Subcutaneous abdominal adipose tissue (tissue), 5 donors: ENCODE measurements around the gene SLC18B1.

Source experiments
- H3K27ac ChIP-seq: one replicate; pipeline ENCODE4 v1.7.0; 2013; ENCODE audit warnings: low read depth, mild to moderate bottlenecking, inconsistent platforms, low read length, moderate library complexity
- H3K27me3 ChIP-seq, 5 donors: one replicate each; pipeline ENCODE4 v1.7.0; 2013; ENCODE audit warnings: low read length in 5 of 5, inconsistent platforms in 1 of 5; ENCODE audit not compliant: control insufficient read depth in 5 of 5, insufficient read depth in 4 of 5
- H3K36me3 ChIP-seq, 5 donors: one replicate each; pipeline ENCODE4 v1.7.0; 2013; ENCODE audit warnings: low read length in 5 of 5; ENCODE audit not compliant: control insufficient read depth in 5 of 5, insufficient read depth in 5 of 5
- H3K4me1 ChIP-seq, 5 donors: one replicate each; pipeline ENCODE4 v1.7.0; 2013; ENCODE audit warnings: low read length in 5 of 5, mild to moderate bottlenecking in 3 of 5, moderate library complexity in 1 of 5; ENCODE audit not compliant: control insufficient read depth in 5 of 5, insufficient read depth in 5 of 5
- H3K4me3 ChIP-seq, 5 donors: one replicate each; pipeline ENCODE4 v1.7.0; 2013; ENCODE audit warnings: low read length in 5 of 5, low read depth in 1 of 5
- H3K9ac ChIP-seq, 5 donors: one replicate each; pipeline ENCODE4 v1.7.0; 2013; ENCODE audit warnings: low read length in 5 of 5, mild to moderate bottlenecking in 4 of 5, moderate library complexity in 3 of 5
- H3K9me3 ChIP-seq, 5 donors: one replicate each; pipeline ENCODE4 v1.7.0; 2013; ENCODE audit warnings: low read length in 5 of 5; ENCODE audit not compliant: control insufficient read depth in 5 of 5
- donor health status: healthy.
- donor health status: healthy.
- donor health status: healthy.
- donor health status: healthy.
- donor health status: healthy.

The SLC18B1 gene

DNA sequence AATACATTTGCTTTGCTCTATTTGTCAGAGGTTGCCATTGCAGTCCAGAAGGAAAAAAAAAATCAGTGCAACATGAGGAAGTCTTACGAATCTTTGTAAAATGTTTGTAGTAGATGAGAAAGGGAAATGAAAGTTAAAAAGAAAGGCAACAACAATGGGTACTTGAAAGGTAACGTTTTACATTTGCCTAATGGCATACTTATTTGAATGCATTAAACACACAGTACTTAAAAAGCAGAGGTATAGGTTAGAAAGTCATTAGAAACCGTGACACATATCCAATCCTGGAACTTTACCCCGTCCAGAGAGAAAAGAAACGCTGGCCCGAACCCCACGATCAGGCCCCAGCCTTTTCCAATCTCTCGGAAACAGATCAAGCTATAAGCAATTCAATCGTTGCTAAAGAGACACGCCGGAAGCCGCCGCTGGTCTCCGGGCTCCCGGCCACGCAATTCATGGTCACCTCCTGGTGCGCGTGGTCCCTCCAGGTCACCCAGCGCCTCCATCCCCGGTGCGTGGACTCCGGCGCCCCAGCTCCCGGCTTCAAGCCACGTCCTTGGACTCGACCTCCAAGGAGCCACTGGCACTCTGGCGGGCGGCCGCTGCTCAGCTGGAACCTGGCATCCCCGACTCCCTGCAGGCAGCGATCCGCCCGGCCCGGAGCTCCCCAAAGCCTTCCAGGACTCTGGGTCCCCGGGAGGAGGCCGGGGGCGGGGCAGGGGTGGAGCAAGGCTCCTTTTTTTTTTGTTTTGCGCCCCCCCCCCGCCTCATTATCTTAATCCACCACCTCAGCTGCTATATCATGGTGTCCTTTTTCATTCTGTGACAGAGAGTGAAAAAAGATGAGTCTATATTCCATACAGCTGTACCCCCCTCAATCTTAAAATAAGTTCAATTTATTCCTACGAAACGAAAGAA lies at the start of gene SLC18B1:
Gene SLC18B1, minus strand, starts transcription at position 687 of the 918 bp plus-strand sequence. Its CDS starts 181 bp downstream, at position 506.
- H3K9ac ChIP-seq, result peak within 1 kb of the TSS; percentile 21 to 87 (median 72)
- H3K36me3 ChIP-seq, result peaks cover 0 to 3% (median 0%) of the 10 kb centered on the region in 5 donors
- peak within 1 kb of the TSS in 4 of 5 donors; percentile 76 to 84 (median 80) for H3K4me3 ChIP-seq
- H3K9me3 ChIP-seq, result peaks cover 0 to 4% (median 0%) of the 10 kb centered on the region in 5 donors
- peaks cover 0 to 24% (median 14%) of the 10 kb centered on the region in 5 donors for H3K4me1 ChIP-seq
- H3K27ac ChIP-seq, result peak within 1 kb of the TSS; percentile 60
- no peaks in the 10 kb centered on the region for H3K27me3 ChIP-seq

DNA sequence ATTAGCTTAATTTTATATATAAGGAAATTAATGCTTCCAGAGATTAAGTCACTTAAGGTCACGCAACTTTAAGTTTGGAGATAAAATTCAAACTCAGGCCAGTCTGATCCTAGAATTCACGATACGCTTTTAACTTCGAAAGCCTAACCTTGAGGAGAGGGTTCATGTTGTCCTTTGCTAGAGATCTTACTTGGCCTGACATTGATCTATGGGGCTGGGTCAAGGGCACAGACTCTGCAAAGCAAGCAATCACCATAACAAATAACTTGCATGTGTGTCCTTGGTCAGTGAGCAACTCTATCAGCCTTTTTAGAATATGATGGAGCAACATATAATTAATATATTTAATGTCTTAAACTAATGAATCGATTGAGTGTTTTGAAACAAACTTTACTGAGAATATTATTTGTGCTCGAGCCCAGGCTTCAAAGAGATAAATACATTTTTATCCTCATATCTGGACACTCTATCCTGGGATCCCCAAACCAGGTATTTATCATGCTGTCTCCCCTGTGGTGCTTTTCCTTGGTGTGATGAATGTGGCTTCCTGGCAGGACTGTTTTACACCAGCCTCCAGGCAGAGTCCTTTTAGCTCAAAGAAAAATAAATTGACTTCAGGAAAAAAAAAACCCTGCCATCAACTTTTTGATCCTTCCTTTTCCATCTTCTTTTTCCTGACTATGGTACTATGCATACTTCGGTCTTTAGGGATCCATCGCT lies 45.0 kb upstream of the SLC18B1 start:
- Histone ChIP-seq H3K27ac (no peak overlapping the region), H3K36me3 (no peaks in the 10 kb centered on the region), H3K9ac (no peak overlapping the region), H3K9me3 (no peaks in the 10 kb centered on the region), H3K27me3 (peaks cover 0 to 4% (median 0%) of the 10 kb centered on the region in 5 donors), H3K4me3 (no peak overlapping the region), H3K4me1 (no peaks in the 10 kb centered on the region)

DNA sequence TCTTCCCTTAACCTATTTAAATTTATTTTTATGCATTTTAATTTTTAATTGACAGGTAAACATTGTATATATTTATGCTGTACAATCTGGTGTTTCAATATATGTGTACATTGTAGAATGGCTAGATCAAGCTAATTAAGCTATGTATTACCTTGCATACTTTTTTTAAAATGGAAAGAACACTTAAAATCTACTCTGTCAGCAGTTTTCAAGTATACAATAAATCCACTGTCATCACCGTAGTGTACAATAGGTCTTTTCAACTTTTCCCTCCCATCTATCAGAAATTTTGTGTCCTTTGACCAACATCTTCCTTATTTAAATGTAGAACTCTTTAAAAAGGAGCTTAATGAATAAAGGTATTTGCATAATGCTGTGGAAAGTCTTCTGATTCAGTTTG lies 43.5 kb upstream of the SLC18B1 start:
- peaks cover 0 to 4% (median 0%) of the 10 kb centered on the region in 5 donors for H3K27me3 ChIP-seq
- no peaks in the 10 kb centered on the region for H3K36me3 ChIP-seq
- no peak overlapping the region for H3K9ac ChIP-seq
- H3K27ac ChIP-seq, result no peak overlapping the region
- no peaks in the 10 kb centered on the region for H3K9me3 ChIP-seq
- no peak overlapping the region for H3K4me3 ChIP-seq
- no peaks in the 10 kb centered on the region for H3K4me1 ChIP-seq

DNA sequence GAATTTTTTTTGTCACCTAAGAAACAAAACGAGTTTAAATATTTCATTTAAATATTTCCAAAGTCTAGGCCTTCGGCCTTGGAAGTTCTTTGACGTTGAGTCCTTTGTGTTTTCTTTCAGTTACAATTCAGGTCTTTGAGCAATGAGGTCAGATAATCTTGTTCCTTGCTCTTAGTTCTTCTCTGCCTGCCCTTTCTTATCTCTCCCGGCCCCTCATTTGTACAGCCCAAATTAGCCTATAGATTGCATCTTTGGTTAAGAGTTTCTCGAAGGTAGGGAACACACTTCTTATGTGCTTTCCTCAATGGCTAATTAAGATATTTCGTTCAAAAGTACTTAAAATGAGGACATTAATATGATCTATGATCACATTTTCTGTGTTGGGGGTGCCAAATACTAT lies 34.5 kb upstream of the SLC18B1 start:
- no peaks in the 10 kb centered on the region for H3K27me3 ChIP-seq
- no peak overlapping the region for H3K9ac ChIP-seq
- no peak overlapping the region for H3K4me3 ChIP-seq
- H3K9me3 ChIP-seq, result no peaks in the 10 kb centered on the region
- no peaks in the 10 kb centered on the region for H3K36me3 ChIP-seq
- no peak overlapping the region for H3K27ac ChIP-seq
- no peaks in the 10 kb centered on the region for H3K4me1 ChIP-seq

DNA sequence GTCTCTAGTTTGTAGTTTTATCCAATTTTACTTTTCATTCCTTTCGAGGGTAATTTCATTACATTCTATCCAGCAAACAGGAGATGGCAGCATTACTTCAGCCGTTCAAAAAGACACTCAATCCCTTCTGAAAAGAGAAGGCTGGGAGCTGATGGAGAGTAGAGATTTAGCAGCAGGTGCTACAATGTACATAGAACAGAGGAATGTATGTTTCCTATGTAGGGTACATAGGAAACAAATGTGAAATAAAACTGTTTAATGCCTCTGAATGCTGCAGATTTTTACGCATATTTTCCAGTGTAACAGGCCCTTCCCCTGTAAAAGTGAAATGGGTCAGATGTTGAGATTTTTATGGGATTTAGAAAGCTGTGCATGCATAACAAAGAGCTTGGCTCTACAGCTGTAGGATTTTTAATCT lies 31.9 kb upstream of the SLC18B1 start:
- no peaks in the 10 kb centered on the region for H3K27me3 ChIP-seq
- H3K4me1 ChIP-seq, result no peaks in the 10 kb centered on the region
- no peak overlapping the region for H3K27ac ChIP-seq
- H3K9ac ChIP-seq, result no peak overlapping the region
- H3K4me3 ChIP-seq, result no peak overlapping the region
- H3K9me3 ChIP-seq, result no peaks in the 10 kb centered on the region
- H3K36me3 ChIP-seq, result no peaks in the 10 kb centered on the region

DNA sequence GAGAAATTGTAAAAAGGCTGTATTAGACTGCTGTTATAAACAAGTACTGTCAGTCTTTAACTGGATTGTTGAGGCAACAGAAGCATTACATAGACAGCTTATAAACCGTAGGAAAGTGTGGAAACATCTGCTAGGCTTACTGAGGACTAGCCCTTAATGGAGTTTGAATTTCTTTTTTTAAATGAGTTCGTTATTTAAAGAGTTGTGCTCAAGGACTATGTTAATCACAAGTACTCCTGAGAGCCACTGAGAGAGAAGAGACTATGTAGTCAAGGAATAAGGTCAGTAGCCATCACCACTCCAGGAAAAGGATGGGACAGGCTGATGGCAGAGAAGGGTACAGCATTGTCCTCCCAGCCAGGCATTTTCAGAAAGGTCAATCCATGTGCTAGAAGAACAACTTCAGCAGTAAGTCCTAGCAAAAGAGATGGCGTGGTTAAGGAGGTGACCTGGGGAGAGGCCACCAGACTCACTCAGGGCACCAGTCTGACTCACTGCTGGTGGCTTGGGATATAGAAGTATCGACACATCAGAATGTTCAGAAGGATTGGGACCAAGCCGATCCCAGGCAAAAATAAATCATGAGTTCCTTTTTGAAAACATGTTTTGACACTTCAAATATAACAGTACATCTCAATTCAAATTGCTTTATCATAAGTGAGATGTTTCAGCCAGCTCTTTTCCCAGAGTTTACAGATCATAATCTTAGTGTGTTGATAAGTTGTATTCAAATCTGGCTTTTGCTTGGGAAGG lies 22.4 kb upstream of the SLC18B1 start:
- Histone ChIP-seq H3K27ac (no peak overlapping the region), H3K36me3 (peaks cover 25 to 45% (median 39%) of the 10 kb centered on the region in 5 donors), H3K4me1 (peaks cover 3 to 40% (median 29%) of the 10 kb centered on the region in 5 donors), H3K9ac (no peak overlapping the region), H3K4me3 (no peak overlapping the region), H3K9me3 (no peaks in the 10 kb centered on the region), H3K27me3 (no peaks in the 10 kb centered on the region)

DNA sequence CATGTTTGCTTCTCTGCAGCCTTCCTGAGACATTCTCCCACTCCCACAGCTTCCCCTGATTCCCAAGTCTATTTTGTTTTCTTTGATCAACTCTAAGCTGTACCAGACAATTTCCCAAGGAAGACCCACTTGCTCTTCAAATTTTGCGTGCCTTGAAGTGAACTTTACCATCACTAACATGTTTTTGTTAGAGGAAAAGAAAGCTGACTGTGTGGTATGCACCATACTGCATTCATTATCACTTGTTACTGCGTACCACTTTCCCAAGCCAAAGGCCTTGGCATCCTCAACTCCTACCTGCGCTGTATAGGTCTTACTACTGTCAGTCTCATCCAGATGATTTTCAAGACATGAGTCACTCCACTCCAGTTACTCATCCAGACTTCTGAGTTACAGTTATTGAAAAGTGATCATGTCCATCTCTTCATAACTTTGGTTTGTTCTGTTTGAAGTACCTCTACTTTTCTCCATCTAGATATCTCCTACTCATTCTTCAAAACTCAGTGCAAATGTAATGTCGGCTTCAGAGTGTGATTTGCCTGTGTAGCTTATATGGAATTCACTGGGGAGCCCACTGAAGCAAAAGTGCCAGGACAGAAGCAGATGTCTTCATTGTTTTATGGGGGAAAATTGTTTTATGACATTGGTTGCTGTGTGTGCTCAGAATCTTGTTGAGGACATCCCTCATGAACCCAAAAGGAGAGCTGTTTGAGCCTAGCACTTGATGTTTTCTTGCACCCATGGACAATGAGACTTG lies 21.1 kb upstream of the SLC18B1 start:
- H3K4me1 ChIP-seq, result peaks cover 3 to 49% (median 40%) of the 10 kb centered on the region in 5 donors
- H3K27me3 ChIP-seq, result no peaks in the 10 kb centered on the region
- peak overlapping the region; percentile 2 for H3K27ac ChIP-seq
- H3K9me3 ChIP-seq, result no peaks in the 10 kb centered on the region
- H3K36me3 ChIP-seq, result peaks cover 25 to 46% (median 39%) of the 10 kb centered on the region in 5 donors
- no peak overlapping the region for H3K4me3 ChIP-seq
- no peak overlapping the region for H3K9ac ChIP-seq

DNA sequence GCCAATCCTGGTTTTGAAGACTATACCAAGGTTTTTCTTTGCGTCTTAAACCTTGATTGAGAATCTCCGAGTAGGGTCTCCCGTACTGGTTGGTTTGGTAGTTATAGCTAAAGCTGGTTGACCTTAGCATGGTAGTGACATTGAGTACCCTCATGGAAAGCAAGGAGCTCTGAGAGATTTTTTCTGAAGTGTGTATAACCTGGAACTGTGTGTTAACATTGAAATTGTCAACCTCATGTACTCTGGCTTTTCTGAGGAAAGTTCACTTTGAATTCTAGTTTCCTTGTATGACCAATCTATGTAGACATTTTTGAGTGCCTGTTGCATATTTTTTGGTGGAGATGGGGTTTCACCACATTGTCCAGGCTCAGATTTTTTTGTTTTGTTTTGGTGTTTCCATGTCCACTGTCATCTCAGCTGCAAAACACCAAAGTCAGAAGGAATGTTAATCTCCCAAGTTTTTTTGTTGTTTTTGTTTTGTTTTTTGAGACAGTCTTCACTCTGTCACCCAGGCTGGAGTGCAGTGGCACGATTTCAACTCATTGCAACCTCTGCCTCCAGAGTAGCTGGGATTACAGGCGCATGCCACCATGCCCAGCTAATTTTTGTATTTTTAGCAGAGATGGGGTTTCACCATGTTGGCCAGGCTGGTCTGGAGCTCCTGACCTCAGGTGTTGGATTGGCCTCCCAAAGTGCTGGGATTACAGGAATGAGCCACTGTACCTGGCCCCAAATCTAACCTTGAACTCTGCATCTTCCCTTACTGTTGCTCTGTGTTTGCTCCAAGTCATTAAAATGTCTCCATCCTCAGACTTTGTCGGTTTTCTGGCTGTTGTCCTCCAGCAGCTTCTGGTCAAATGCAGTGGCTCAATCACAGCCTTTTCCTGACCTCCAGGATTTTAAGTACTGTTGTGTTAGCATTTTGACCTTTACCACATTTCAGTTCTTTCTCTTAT lies 20.2 kb upstream of the SLC18B1 start:
- Histone ChIP-seq H3K4me3 (no peak overlapping the region), H3K9ac (no peak overlapping the region), H3K27ac (peak overlapping the region; percentile 2), H3K4me1 (peaks cover 5 to 45% (median 41%) of the 10 kb centered on the region in 5 donors), H3K36me3 (peaks cover 25 to 46% (median 39%) of the 10 kb centered on the region in 5 donors), H3K9me3 (no peaks in the 10 kb centered on the region), H3K27me3 (no peaks in the 10 kb centered on the region)
